Measurements from ENCODE around the gene WDR72.

Gene WDR72

GRCh38 chr15:53527996-53528395 lies 231.5 kb downstream of the WDR72 start:
- no peak for DNase-seq

DNA sequence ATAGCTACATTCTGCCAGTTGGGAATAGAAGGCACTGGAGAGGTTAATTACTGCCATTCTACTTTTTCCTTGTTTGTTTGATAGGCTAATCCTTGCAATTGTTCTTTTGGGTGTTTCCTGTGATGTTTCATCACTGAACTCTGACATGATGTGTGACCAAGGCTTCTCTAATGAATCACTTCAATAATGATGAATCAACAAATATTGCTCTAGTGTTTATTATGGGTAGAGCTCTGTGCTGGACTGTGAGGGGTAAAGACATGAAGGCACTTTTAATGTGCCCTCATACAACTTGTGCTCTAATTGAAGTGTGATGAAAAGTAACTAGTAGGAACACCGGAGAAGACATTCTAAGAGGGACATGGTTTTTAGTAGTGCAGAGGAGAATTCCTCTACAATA lies 233.6 kb downstream of the WDR72 start:
- no peak for DNase-seq

GRCh38 chr15:53522991-53523390 lies 236.5 kb downstream of the WDR72 start:
- DNase-seq, result no peak

DNA sequence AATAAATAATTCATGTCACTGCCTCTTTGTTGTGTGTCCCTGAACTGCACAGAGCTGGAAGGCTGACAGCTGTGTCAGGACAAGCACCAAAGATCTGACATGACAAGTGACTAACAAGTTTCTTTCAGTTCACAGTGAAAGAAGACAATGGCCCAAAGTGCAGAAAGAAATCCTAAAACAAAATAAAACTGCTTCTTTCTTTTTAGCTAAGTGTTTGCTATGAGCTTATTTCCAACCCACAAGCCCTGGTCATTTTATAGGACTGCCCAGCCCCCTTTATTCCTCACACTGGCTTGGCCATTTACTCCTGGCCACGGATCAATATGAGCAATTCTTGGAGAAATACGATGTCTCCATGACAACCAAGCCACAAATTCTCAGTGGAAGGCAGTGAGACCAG lies 238.5 kb downstream of the WDR72 start:
- no peak for DNase-seq

GRCh38 chr15:53513431-53513830 lies 246.0 kb downstream of the WDR72 start:
- DNase-seq, result no peak

- DNase-seq, result no peak
Observed at GRCh38 chr15:53512029-53512428, 247.4 kb downstream of the WDR72 start.

GRCh38 chr15:53511175-53511574 lies 248.3 kb downstream of the WDR72 start:
- no peak for DNase-seq

DNA sequence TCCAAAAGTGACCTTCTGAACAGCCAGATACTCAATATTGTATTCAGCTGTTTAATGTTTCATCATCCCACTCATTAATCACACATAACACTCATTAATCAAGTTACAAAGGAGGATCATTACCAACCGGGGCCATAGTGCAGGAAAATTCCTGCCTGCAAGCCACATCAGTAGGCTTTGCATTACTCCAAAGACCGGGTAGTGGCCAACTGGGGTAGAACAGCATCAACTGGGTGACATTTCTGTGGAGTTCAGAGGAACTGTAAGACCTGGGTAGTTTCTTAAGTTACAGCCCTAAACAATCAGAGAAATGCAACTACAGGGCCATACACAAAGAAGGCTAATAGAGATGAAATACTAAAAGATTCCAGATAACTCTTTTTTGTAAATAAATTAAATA lies 253.1 kb downstream of the WDR72 start:
- no peak for DNase-seq

DNA sequence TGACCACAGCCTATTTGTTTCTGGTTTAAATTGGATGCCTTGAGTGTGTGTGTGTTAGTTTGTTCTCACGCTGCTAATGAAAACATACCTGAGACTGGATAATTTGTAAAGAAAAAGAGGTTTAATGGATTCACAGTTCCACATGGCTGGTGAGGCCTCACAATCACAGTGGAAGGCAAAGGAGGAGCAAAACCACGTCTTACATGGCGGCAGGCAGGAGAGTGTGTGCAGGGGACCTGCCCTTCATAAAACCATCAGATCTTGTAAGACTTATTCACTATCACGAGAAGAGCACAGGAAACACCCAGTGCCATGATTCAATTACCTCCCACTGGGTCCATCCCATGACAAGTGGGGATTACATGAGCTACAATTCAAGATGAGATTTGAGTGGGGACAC lies 260.5 kb downstream of the WDR72 start:
- DNase-seq, result no peak

GRCh38 chr15:53490341-53490740 lies 269.1 kb downstream of the WDR72 start:
- DNase-seq, result no peak

DNA sequence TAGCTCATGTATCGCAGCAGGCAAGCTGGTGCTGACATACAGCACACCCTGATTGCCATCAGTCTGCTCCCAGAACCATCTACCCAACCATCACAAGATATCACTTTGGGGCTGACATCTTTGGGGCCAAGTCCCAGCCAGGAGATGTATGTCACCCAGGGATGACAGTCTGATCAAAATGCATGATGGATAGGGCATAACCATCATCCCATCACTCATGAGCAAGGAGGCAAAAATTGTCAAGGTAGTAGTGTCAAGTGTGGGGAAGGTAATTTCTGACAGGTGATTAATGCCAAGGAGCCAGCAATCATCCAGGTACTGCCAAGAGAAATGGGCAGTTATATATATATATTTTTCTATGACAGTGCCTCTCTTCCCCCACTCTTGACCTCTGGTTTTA lies 277.4 kb downstream of the WDR72 start:
- DNase-seq, result no peak

GRCh38 chr15:53477981-53478766 lies 281.3 kb downstream of the WDR72 start:
- DNase-seq, result no peak

- no peak for DNase-seq
Observed at GRCh38 chr15:53473886-53474285, 285.6 kb downstream of the WDR72 start.

GRCh38 chr15:53473435-53473834 lies 286.0 kb downstream of the WDR72 start:
- DNase-seq, result no peak

GRCh38 chr15:53472883-53473282 lies 286.6 kb downstream of the WDR72 start:
- no peak for DNase-seq

DNA sequence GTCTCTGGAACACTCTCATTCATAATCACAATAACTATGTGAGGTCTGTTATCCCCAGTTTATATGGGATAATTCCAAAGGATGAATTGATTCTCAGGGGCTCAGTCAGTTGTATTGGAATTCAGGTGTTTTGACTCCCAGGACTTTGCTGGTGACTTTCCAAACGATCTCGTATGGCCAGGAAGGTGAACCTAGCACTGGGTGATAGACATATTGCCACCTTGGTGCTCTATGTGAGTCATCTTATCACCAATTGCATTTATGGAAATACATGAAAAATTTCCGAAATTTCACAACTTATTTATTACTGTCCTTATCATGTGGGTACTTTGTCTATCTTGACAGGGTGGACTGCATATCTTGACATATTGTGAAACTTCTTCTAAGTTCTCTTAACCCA lies 287.3 kb downstream of the WDR72 start:
- no peak for DNase-seq

DNA sequence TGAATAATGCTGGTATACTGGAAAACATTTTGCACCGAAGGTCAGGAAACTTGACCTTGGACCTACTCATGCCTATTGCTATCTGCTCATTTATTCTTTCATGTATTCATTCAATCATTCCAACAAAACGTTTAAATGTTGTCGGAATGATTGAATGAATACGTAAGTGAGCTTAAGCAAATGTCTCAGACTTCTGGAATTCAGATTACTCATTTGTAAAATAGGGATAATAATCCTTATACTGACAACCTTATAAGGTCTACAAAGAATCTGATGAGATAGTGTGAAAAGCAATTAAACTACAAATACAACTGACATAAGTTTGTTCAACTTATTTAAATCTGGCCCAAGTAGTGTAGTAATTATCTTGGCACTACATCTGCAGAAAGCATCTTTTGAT lies 288.7 kb downstream of the WDR72 start:
- no peak for DNase-seq

GRCh38 chr15:53469422-53469821 lies 290.0 kb downstream of the WDR72 start:
- no peak for DNase-seq
